Measurements from ENCODE around the gene GPS1.

DNA sequence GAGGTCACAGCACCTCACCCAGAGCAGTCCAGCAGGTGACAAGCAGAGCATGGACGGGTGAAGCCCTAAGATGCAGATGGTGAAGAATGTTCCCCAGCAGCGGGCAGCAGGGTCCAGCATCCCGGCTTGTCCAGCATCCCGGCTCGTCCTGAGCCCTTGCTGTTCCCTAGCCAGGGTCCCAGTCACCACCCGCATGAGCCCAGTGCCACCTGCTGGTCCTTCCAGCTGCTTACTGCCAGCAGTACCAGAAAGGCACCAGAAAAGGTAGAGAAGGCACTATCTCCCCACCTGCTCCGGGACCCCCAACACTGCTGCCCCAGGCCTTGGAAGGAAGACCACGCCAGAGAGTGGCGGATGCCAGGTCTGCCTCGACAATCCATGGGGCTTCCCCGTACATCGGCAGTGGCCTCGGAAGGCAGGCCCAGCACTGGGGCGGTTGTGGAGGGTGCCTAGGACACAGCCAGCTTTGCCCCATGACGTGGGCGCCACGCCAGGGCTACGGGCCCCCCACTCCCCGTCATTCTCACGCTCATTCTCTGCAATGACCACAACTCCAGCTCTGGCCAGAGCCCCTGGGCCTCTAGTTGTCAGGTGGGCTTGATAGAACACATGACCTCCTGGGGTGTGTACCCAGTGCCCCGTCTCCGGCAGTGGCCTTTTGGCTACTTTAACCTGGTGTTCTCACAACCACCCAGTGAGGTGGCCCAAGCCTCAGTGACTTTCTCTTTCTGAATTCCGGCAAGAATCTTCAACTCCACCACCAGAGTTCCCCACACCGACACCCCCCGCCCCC is 30.4 kb upstream of the GPS1 start:
- TF ChIP-seq, protein P1, sequence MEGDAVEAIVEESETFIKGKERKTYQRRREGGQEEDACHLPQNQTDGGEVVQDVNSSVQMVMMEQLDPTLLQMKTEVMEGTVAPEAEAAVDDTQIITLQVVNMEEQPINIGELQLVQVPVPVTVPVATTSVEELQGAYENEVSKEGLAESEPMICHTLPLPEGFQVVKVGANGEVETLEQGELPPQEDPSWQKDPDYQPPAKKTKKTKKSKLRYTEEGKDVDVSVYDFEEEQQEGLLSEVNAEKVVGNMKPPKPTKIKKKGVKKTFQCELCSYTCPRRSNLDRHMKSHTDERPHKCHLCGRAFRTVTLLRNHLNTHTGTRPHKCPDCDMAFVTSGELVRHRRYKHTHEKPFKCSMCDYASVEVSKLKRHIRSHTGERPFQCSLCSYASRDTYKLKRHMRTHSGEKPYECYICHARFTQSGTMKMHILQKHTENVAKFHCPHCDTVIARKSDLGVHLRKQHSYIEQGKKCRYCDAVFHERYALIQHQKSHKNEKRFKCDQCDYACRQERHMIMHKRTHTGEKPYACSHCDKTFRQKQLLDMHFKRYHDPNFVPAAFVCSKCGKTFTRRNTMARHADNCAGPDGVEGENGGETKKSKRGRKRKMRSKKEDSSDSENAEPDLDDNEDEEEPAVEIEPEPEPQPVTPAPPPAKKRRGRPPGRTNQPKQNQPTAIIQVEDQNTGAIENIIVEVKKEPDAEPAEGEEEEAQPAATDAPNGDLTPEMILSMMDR (IDR thresholded peaks at IDR 0.05) = peak; percentile 64 to 88 (median 76)
- peak in 1 of 2 donors; percentile 11 for TF ChIP-seq POLR2A (IDR thresholded peaks at IDR 0.05)

Measured in uterus (tissue), 2 donors.